ENCODE data around the gene OR9Q1. TPM values are rescaled to one million over a fixed set of nuclear protein-coding genes. Genes with fewer than 3 reads are reported as not detected.

The OR9Q1 gene
- total RNA-seq, 6 donors from 2014 or later: not detected

GRCh38 chr11:58027341-58027740, 3.7 kb downstream of the OR9Q1 start:
- Histone ChIP-seq H3K27me3 (no peaks in the 10 kb centered on the region), H3K36me3 (no peaks in the 10 kb centered on the region), H3K4me1 (peaks cover 10 to 57% (median 25%) of the 10 kb centered on the region in 4 donors), H3K27ac (no peak overlapping the region), H3K4me3 (no peak overlapping the region), H3K9me3 (no peaks in the 10 kb centered on the region)
- no peak for ATAC-seq (ENCODE audit: low FRiP score in 2 of 2)
- DNase-seq: no peak
- WGBS, 2 donors: 66 to 74% methylated on average over 4 of the region's 4 CpGs
- TF ChIP-seq EP300 (IDR thresholded peaks at IDR 0.05) (no peak), CTCF (IDR thresholded peaks at IDR 0.05) (no peak), POLR2A (IDR thresholded peaks at IDR 0.05) (no peak), POLR2AphosphoS5 (IDR thresholded peaks at IDR 0.05) (no peak)

- H3K27ac ChIP-seq: peak overlapping the region; percentile 27 to 68 (median 54)
- H3K4me3 ChIP-seq: no peak overlapping the region
- ATAC-seq (ENCODE audit: low FRiP score in 2 of 2): peak; percentile 43 to 44
- DNase-seq: no peak
- H3K36me3 ChIP-seq: no peaks in the 10 kb centered on the region
- H3K27me3 ChIP-seq: no peaks in the 10 kb centered on the region
- no peaks in the 10 kb centered on the region for H3K9me3 ChIP-seq
- peaks cover 10 to 49% (median 16%) of the 10 kb centered on the region in 4 donors for H3K4me1 ChIP-seq
- TF ChIP-seq POLR2AphosphoS5 (IDR thresholded peaks at IDR 0.05) (peak in 1 of 2 donors; percentile 22), CTCF (IDR thresholded peaks at IDR 0.05) (no peak), EP300 (IDR thresholded peaks at IDR 0.05) (peak in 1 of 4 donors; percentile 57), POLR2A (IDR thresholded peaks at IDR 0.05) (no peak)
- WGBS, 2 donors: 38 to 58% methylated on average over 6 of the region's 6 CpGs
Observed at GRCh38 chr11:58028687-58029411, 5.2 kb downstream of the OR9Q1 start.

- Histone ChIP-seq H3K27ac (peak within 1 kb of the TSS in 2 of 4 donors; percentile 18 to 68), H3K4me1 (peaks cover 9 to 37% (median 14%) of the 10 kb centered on the region in 4 donors), H3K9me3 (no peaks in the 10 kb centered on the region), H3K27me3 (no peaks in the 10 kb centered on the region), H3K36me3 (no peaks in the 10 kb centered on the region), H3K4me3 (no peak within 1 kb of the TSS)
- no peak for TF ChIP-seq POLR2AphosphoS5 (IDR thresholded peaks at IDR 0.05)
- no peak for TF ChIP-seq EP300 (IDR thresholded peaks at IDR 0.05)
- TF ChIP-seq POLR2A (IDR thresholded peaks at IDR 0.05): no peak
- no peak for TF ChIP-seq CTCF (IDR thresholded peaks at IDR 0.05)
- ATAC-seq (ENCODE audit: low FRiP score in 2 of 2) (no peak), DNase-seq (no peak)
Observed at GRCh38 chr11:58030653-58031052, 7.0 kb downstream of the OR9Q1 start, which contains the start of gene OR6Q1. Gene OR6Q1 (plus strand): TSS chr11:58030953. CDS start chr11:58030953, 0 bp downstream.

GRCh38 chr11:58034471-58034870, 10.8 kb downstream of the OR9Q1 start:
- H3K4me1 ChIP-seq: peaks cover 0 to 13% (median under 1%) of the 10 kb centered on the region in 4 donors
- no peak for DNase-seq
- peaks cover 0 to 3% (median 0%) of the 10 kb centered on the region in 4 donors for H3K9me3 ChIP-seq
- 87 to 88% methylated on average over 2 of the region's 2 CpGs for WGBS, 2 donors
- no peak for ATAC-seq (ENCODE audit: low FRiP score in 2 of 2)
- no peak for TF ChIP-seq CTCF (IDR thresholded peaks at IDR 0.05)
- H3K27ac ChIP-seq: no peak overlapping the region
- no peaks in the 10 kb centered on the region for H3K27me3 ChIP-seq
- H3K4me3 ChIP-seq: no peak overlapping the region
- no peaks in the 10 kb centered on the region for H3K36me3 ChIP-seq

GRCh38 chr11:58039589-58039988, 15.9 kb downstream of the OR9Q1 start:
- TF ChIP-seq CTCF (IDR thresholded peaks at IDR 0.05): no peak
- no peak for TF ChIP-seq POLR2AphosphoS5 (IDR thresholded peaks at IDR 0.05)
- TF ChIP-seq POLR2A (IDR thresholded peaks at IDR 0.05): no peak
- no peak for TF ChIP-seq EP300 (IDR thresholded peaks at IDR 0.05)
- H3K9me3 ChIP-seq: peaks cover 0 to 3% (median 0%) of the 10 kb centered on the region in 4 donors
- no peak overlapping the region for H3K4me3 ChIP-seq
- DNase-seq: no peak
- no peak overlapping the region for H3K27ac ChIP-seq
- H3K36me3 ChIP-seq: no peaks in the 10 kb centered on the region
- H3K4me1 ChIP-seq: no peaks in the 10 kb centered on the region
- no peak for ATAC-seq (ENCODE audit: low FRiP score in 2 of 2)
- H3K27me3 ChIP-seq: no peaks in the 10 kb centered on the region

All from upper lobe of left lung (tissue), 6 donors.